ENCODE data around the gene AKAP11.

GRCh38 chr13:42258747-42259146, 13.2 kb upstream of the AKAP11 start:
- TF ChIP-seq, protein P1, sequence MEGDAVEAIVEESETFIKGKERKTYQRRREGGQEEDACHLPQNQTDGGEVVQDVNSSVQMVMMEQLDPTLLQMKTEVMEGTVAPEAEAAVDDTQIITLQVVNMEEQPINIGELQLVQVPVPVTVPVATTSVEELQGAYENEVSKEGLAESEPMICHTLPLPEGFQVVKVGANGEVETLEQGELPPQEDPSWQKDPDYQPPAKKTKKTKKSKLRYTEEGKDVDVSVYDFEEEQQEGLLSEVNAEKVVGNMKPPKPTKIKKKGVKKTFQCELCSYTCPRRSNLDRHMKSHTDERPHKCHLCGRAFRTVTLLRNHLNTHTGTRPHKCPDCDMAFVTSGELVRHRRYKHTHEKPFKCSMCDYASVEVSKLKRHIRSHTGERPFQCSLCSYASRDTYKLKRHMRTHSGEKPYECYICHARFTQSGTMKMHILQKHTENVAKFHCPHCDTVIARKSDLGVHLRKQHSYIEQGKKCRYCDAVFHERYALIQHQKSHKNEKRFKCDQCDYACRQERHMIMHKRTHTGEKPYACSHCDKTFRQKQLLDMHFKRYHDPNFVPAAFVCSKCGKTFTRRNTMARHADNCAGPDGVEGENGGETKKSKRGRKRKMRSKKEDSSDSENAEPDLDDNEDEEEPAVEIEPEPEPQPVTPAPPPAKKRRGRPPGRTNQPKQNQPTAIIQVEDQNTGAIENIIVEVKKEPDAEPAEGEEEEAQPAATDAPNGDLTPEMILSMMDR (conservative IDR thresholded peaks at IDR 0.05; ENCODE audit: low read depth, low read length): no peak
- no peak for TF ChIP-seq EZH2 (IDR thresholded peaks at IDR 0.05; ENCODE audit: low read length, unreplicated experiment)
